GM21360 (cell line): ENCODE results near the gene BCL7B.
"Not testable (repeated sequence)": the region's sequence is repeated elsewhere in the genome, so short reads cannot be mapped to it uniquely, and the experiment has no call there.

ENCODE experiments used
- ATAC-seq: cut with Tn5 transposase; IDR thresholded peaks from one replicate; pipeline ENCODE4 v1.9.1; 2021; ENCODE audit warnings: mild to moderate bottlenecking, moderate library complexity; ENCODE audit not compliant: unreplicated experiment

The BCL7B gene

GRCh38 chr7:73504017-73504416 is 53.5 kb downstream of the BCL7B start:
- ATAC-seq, result no peak

GRCh38 chr7:73503229-73503628 is 54.3 kb downstream of the BCL7B start:
- ATAC-seq, result no peak

GRCh38 chr7:73496626-73497025 is 60.9 kb downstream of the BCL7B start:
- ATAC-seq, result no peak

- ATAC-seq, result not testable (repeated sequence)
Measured at GRCh38 chr7:73495507-73495906, 62.0 kb downstream of the BCL7B start.

GRCh38 chr7:73489976-73490375 is 67.5 kb downstream of the BCL7B start:
- no peak for ATAC-seq

- ATAC-seq, result no peak
Measured at GRCh38 chr7:73487486-73487885, 70.0 kb downstream of the BCL7B start.
